H4 (cell line): Measurements from ENCODE around the gene MYBBP1A. TPM values are rescaled to one million over a fixed set of nuclear protein-coding genes. Genes with fewer than 3 reads are reported as not detected.

Experiments used
- DNase-seq: peaks from one replicate; pipeline ENCODE4 v3.0.0-alpha.2; 2015; ENCODE audit warnings: low spot score
- total RNA-seq: library from RNA; depleted of rRNA; stranded (reverse); fragments of >200 nt; shearing (Covaris generic); gene quantifications from 2 replicates; pipeline ENCODE4 v1.2.3, GENCODE V29; 2014

The MYBBP1A gene
- total RNA-seq, 1 experiment from 2014 or later = 15.0 TPM

- no peak for DNase-seq
Measured at GRCh38 chr17:4520894-4521600, 34.1 kb downstream of the MYBBP1A start.

GRCh38 chr17:4520060-4520893 lies 34.9 kb downstream of the MYBBP1A start:
- DNase-seq = no peak

- DNase-seq = no peak
Measured at GRCh38 chr17:4519361-4519788, 35.8 kb downstream of the MYBBP1A start.

- no peak for DNase-seq
Measured at GRCh38 chr17:4518901-4519300, 36.3 kb downstream of the MYBBP1A start.

- DNase-seq = no peak
Measured at GRCh38 chr17:4516735-4517134, 38.4 kb downstream of the MYBBP1A start.

- DNase-seq = no peak
Measured at GRCh38 chr17:4515501-4515900, 39.7 kb downstream of the MYBBP1A start.

GRCh38 chr17:4514779-4515178 lies 40.4 kb downstream of the MYBBP1A start:
- DNase-seq = no peak

- no peak for DNase-seq
Measured at GRCh38 chr17:4514206-4514605, 41.0 kb downstream of the MYBBP1A start.

- DNase-seq = no peak
Measured at GRCh38 chr17:4513113-4514032, 41.8 kb downstream of the MYBBP1A start.

- DNase-seq = no peak
Measured at GRCh38 chr17:4512156-4513112, 42.8 kb downstream of the MYBBP1A start.

GRCh38 chr17:4511199-4511932 lies 43.8 kb downstream of the MYBBP1A start:
- no peak for DNase-seq

- DNase-seq = no peak
Measured at GRCh38 chr17:4510618-4510941, 44.6 kb downstream of the MYBBP1A start.

GRCh38 chr17:4509923-4510617 lies 45.1 kb downstream of the MYBBP1A start:
- peak; percentile 40 for DNase-seq

- peak; percentile 54 for DNase-seq
Measured at GRCh38 chr17:4509401-4509800, 45.8 kb downstream of the MYBBP1A start.

- DNase-seq = no peak
Measured at GRCh38 chr17:4508207-4508606, 47.0 kb downstream of the MYBBP1A start.

- no peak for DNase-seq
Measured at GRCh38 chr17:4507361-4508111, 47.6 kb downstream of the MYBBP1A start.

GRCh38 chr17:4506892-4507291 lies 48.3 kb downstream of the MYBBP1A start:
- no peak for DNase-seq

GRCh38 chr17:4506175-4506813 lies 48.9 kb downstream of the MYBBP1A start:
- DNase-seq = no peak
